Common myeloid progenitor, CD34-positive (primary cell): ENCODE measurements around the gene TIMM22.
"Not testable (repeated sequence)": the region's sequence is repeated elsewhere in the genome, so short reads cannot be mapped to it uniquely, and the experiment has no call there.

ENCODE experiments used
- CTCF ChIA-PET: fragments of 350-600 bp; sonication (Branson Sonifier 250); formaldehyde crosslinking; loops from one replicate; lab custom pipeline; 2021; ENCODE audit warnings: antibody characterized with exemption; lab: Charles Lee
- POLR2A ChIA-PET: fragments of 350-600 bp; sonication (Branson Sonifier 250); formaldehyde crosslinking; loops from one replicate; lab custom pipeline; 2021; ENCODE audit warnings: antibody characterized with exemption; lab: Charles Lee
- DNase-seq, 3 donors: peaks; one replicate each; pipeline versions ENCODE4 v3.0.0 to v3.0.0-alpha.2; 2013
- H3K27ac ChIP-seq, 2 experiments: 1 replicate in 1 of 2; 2 replicates in 1 of 2; pipeline ENCODE4 v1.7.0; 2013; ENCODE audit warnings: inconsistent platforms in 2 of 2, low read length in 2 of 2, mild to moderate bottlenecking in 2 of 2, low read depth in 1 of 2, moderate library complexity in 1 of 2; ENCODE audit not compliant: severe bottlenecking in 2 of 2, insufficient read depth in 1 of 2, poor library complexity in 1 of 2
- H3K27me3 ChIP-seq, 5 experiments: replicated peaks in 2 of 5; 1 replicate in 3 of 5; 2 replicates in 2 of 5; pipeline versions ENCODE4 v1.6.1 to v1.7.0; 2013; ENCODE audit warnings: low read length in 4 of 5, mild to moderate bottlenecking in 2 of 5, moderate library complexity in 2 of 5, inconsistent platforms in 1 of 5; ENCODE audit not compliant: insufficient read depth in 5 of 5, control insufficient read depth in 4 of 5
- H3K36me3 ChIP-seq, 4 experiments: 1 replicate in 2 of 4; 2 replicates in 2 of 4; pipeline versions ENCODE4 v1.6.1 to v1.7.0; 2013; ENCODE audit warnings: low read length in 3 of 4, control low read depth in 1 of 4, mild to moderate bottlenecking in 1 of 4; ENCODE audit not compliant: control insufficient read depth in 4 of 4, insufficient read depth in 4 of 4
- H3K4me1 ChIP-seq, 4 experiments: 1 replicate in 3 of 4; 2 replicates in 1 of 4; pipeline versions ENCODE4 v1.6.1 to v1.7.1; 2013; ENCODE audit warnings: low read length in 3 of 4, mild to moderate bottlenecking in 3 of 4, control low read depth in 1 of 4, inconsistent platforms in 1 of 4, moderate library complexity in 1 of 4; ENCODE audit not compliant: control insufficient read depth in 4 of 4, insufficient read depth in 4 of 4; ENCODE audit errors: control extremely low read depth in 1 of 4
- H3K4me3 ChIP-seq, 7 experiments: 1 replicate in 4 of 7; 2 replicates in 3 of 7; pipeline versions ENCODE4 v1.5.1 to v1.7.0; 2013; ENCODE audit warnings: mild to moderate bottlenecking in 7 of 7, low read length in 6 of 7, moderate library complexity in 6 of 7, inconsistent platforms in 2 of 7, low read depth in 2 of 7, control low read depth in 1 of 7; ENCODE audit not compliant: insufficient read depth in 4 of 7, control insufficient read depth in 1 of 7; ENCODE audit errors: extremely low read depth in 1 of 7
- H3K9me3 ChIP-seq, 5 experiments: 1 replicate in 4 of 5; 2 replicates in 1 of 5; pipeline versions ENCODE4 v1.6.1 to v1.7.1; 2013; ENCODE audit warnings: low read length in 4 of 5, mild to moderate bottlenecking in 2 of 5, inconsistent platforms in 1 of 5, low read depth in 1 of 5, moderate library complexity in 1 of 5; ENCODE audit not compliant: control insufficient read depth in 4 of 5, insufficient read depth in 2 of 5; ENCODE audit errors: control extremely low read depth in 1 of 5
- WGBS: methylation state at CpG from one replicate; pipeline ENCODE4 v1.1.5; 2013; ENCODE audit not compliant: insufficient coverage; 5-methylcytosine and 5-hydroxymethylcytosine counted together

The TIMM22 gene

DNA sequence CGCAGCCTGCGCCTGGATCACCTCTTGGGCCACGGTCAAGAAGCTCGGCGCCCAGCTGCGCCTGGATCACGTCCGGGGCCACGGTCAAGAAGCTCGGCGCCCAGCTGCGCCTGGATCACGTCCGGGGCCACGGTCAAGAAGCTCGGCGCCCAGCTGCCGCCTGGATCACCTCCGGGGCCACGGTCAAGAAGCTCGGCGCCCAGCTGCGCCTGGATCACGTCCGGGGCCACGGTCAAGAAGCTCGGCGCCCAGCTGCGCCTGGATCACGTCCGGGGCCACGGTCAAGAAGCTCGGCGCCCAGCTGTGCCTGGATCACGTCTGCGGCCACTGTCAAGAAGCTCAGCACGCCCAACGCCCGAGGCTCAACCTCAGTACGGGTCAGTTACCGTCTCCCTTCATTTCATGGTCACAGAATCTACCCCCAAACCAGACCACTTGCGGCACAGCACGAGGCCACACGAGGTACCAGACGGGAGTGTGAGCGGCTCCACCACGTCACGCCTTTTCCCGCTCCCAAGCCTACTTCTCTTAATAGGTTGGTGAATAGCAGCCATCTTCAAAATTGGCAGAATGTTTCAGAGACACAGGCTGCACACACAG, 51.7 kb downstream of the TIMM22 start:
- H3K9me3 ChIP-seq, H3K27me3 ChIP-seq, H3K4me1 ChIP-seq, DNase-seq, H3K27ac ChIP-seq, H3K4me3 ChIP-seq: not testable (repeated sequence)
- ChIA-PET POLR2A (interaction anchor here (0.6 kb wide), 1 partner anchor 43 kb away, joined by 3 read pairs; no protein-coding TSS in a partner anchor), CTCF (interaction anchor here (0.6 kb wide), 1 partner anchor 258 kb away, joined by 3 read pairs; no protein-coding TSS in a partner anchor)
- 98% methylated on average over 17 of the region's 49 CpGs for WGBS
- peaks cover 3 to 56% (median 18%) of the 10 kb centered on the region in 4 experiments for H3K36me3 ChIP-seq

GRCh38 chr17:1049446-1050225, 52.7 kb downstream of the TIMM22 start:
- Histone ChIP-seq H3K4me3 (no peak overlapping the region), H3K27me3 (no peaks in the 10 kb centered on the region), H3K27ac (no peak overlapping the region), H3K9me3 (no peaks in the 10 kb centered on the region), H3K36me3 (peaks cover 5 to 63% (median 26%) of the 10 kb centered on the region in 4 experiments), H3K4me1 (no peaks in the 10 kb centered on the region)
- 91% methylated on average over 24 of the region's 28 CpGs for WGBS
- no peak for DNase-seq
- POLR2A ChIA-PET: no interaction called here
- CTCF ChIA-PET: interaction anchor here (1.2 kb wide), 1 partner anchor 10 kb away, joined by 4 read pairs; no protein-coding TSS in a partner anchor

- H3K36me3 ChIP-seq: peaks cover 5 to 67% (median 29%) of the 10 kb centered on the region in 4 experiments
Measured at GRCh38 chr17:1050246-1050995, 53.5 kb downstream of the TIMM22 start.

DNA sequence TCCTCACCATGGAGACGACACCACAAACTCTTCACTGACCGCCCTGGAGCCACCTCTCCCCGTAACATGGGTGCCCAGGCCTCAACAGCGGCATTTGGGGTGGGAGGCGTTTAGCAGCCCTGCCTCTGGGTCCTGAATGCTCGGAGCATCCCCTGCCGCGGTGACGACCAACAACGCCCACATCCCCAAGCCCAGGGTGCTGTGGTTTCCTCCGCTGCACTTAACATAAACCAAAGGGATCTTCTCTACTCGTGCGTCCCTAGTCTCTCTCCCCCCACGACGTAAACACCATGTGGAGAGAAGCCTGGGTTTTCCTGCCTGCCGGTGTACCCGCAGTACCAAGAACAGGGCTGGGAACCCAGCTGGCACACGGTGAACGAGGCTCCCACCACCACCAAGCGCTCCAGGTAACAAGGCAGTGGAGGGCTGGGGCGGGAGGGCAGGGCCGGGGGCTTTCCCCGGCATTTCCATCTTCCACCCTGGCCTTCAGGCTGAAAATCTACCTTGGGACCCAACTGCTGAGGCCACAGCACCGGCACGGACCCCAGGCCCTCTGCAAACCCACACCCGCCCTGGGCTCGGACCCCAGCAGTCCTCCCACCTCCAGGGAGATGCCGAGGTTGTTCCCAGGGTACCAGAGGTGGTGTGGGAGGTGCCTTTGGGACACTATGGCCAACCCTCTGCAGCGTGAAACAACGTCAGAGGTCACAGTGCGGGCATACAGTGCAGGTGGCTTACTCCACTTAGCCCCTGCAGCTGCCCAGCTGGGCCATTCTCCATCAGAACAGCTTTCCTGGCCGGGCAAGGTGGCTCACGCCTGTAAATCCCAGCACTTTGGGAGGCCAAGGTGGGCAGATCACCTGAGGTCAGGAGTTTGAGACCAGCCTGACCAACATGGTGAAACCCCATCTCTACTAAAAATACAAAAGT, 54.3 kb downstream of the TIMM22 start:
- ChIA-PET CTCF (no interaction called here), POLR2A (no interaction called here)
- no peak for DNase-seq
- H3K27ac ChIP-seq: no peak overlapping the region
- WGBS: 97% methylated on average over 30 of the region's 33 CpGs
- no peak overlapping the region for H3K4me3 ChIP-seq
- no peaks in the 10 kb centered on the region for H3K4me1 ChIP-seq
- peaks cover 5 to 68% (median 29%) of the 10 kb centered on the region in 4 experiments for H3K36me3 ChIP-seq
- no peaks in the 10 kb centered on the region for H3K27me3 ChIP-seq
- H3K9me3 ChIP-seq: no peaks in the 10 kb centered on the region

More at GRCh38 chr17:1050246-1050995, 53.5 kb downstream of the TIMM22 start:
- Histone ChIP-seq H3K4me1 (no peaks in the 10 kb centered on the region), H3K27me3 (no peaks in the 10 kb centered on the region), H3K27ac (no peak overlapping the region), H3K4me3 (no peak overlapping the region), H3K9me3 (no peaks in the 10 kb centered on the region)
- DNase-seq: no peak
- ChIA-PET CTCF (interaction anchor here (1.2 kb wide), 1 partner anchor 11 kb away, joined by 4 read pairs; no protein-coding TSS in a partner anchor), POLR2A (no interaction called here)
- WGBS: 94% methylated on average over 21 of the region's 22 CpGs
